GM12891 (cell line): ENCODE results near the gene WBP1L.

Experiments used
- POLR2A ChIP-seq: IDR thresholded peaks from 2 replicates; pipeline ENCODE4 v1.6.1; 2011; ENCODE audit warnings: low read depth, low read length, control low read depth
- POLR2AphosphoS5 ChIP-seq: IDR thresholded peaks from 2 replicates; pipeline ENCODE4 v1.6.1; 2011; ENCODE audit warnings: low read depth, low read length, control low read depth
- SPI1 ChIP-seq: IDR thresholded peaks from 2 replicates; pipeline ENCODE4 v1.6.1; 2011; ENCODE audit warnings: low read depth, low read length, control low read depth

- TF ChIP-seq SPI1 (no peak), POLR2A (no peak), POLR2AphosphoS5 (no peak)
Measured at GRCh38 chr10:102817175-102817574, 73.4 kb downstream of the WBP1L start.
